Measurements from ENCODE around the gene ZSCAN5C.
A peak's percentile ranks its signal among the peaks of the same experiment; 100 is the strongest.

DNA sequence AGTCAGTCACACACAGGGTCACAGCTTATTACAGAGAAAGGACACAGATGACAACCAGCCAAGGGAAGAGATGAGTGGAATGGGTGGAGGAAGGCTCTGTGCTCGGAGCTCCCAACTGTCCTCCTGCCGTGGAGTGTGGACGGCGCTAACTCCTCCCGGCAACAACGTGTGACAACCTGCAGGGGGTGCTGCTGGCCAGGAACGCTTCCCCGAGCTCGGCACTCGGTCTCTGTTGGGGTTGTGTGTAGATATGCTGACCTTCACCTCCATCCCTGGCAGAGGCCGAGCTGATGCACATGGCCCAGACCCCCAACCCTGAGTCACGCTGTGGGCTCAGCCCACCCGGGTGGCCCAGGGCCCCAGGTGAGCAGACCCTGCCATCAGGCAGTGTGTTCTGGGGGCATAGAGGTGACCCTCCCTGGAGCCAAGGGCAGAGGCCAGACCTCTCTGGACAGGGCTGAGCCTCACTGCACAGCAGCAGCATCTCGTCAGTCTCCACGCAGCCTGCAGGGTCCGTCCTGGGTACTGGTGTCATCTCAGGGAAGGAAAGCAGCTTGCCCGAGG is 46.9 kb upstream of the ZSCAN5C start:
- TF ChIP-seq, protein P1, sequence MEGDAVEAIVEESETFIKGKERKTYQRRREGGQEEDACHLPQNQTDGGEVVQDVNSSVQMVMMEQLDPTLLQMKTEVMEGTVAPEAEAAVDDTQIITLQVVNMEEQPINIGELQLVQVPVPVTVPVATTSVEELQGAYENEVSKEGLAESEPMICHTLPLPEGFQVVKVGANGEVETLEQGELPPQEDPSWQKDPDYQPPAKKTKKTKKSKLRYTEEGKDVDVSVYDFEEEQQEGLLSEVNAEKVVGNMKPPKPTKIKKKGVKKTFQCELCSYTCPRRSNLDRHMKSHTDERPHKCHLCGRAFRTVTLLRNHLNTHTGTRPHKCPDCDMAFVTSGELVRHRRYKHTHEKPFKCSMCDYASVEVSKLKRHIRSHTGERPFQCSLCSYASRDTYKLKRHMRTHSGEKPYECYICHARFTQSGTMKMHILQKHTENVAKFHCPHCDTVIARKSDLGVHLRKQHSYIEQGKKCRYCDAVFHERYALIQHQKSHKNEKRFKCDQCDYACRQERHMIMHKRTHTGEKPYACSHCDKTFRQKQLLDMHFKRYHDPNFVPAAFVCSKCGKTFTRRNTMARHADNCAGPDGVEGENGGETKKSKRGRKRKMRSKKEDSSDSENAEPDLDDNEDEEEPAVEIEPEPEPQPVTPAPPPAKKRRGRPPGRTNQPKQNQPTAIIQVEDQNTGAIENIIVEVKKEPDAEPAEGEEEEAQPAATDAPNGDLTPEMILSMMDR (IDR thresholded peaks at IDR 0.05; ENCODE audit: low read length), result peak; percentile 48
- TF ChIP-seq EZH2 (IDR thresholded peaks at IDR 0.05; ENCODE audit: borderline replicate concordance, low read length), result no peak
